ENCODE data around the gene CFAP74.
A peak's percentile ranks its signal among the peaks of the same experiment; 100 is the strongest.

CFAP74 gene

DNA sequence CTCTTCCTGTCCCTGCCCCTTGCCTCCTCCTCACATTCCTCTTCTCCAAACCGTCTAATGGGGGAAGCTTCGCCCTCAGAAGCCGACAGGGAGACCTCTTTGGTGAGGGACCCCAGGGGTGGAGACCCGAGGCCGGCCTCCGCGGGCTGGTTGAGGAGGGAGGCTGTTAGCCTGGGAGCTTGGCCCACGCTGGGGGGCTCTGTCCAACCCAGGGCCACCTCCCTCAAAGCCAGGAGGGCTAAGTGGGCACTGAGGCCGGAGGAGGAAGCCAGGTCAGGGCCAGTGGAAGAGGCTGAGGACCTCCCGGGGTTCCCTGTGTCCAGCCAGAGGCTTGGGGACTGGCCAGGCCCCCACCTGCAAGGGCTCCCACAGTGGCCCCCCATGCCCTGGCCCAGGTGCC lies 20.9 kb upstream of the CFAP74 start:
- Histone ChIP-seq H3K4me1 (ENCODE audit: insufficient read depth, low read length) (no peaks in the 10 kb centered on the region), H3K27me3 (ENCODE audit: insufficient read depth, low read length) (peaks cover 28% of the 10 kb centered on the region), H3K9me3 (ENCODE audit: insufficient read depth, low read depth, low read length) (no peaks in the 10 kb centered on the region), H3K36me3 (ENCODE audit: insufficient read depth, low read depth, low read length) (no peaks in the 10 kb centered on the region), H3K27ac (ENCODE audit: low read length) (no peak overlapping the region), H3K9ac (ENCODE audit: low read depth, low read length) (no peak overlapping the region), H3K4me3 (ENCODE audit: low read length) (no peak overlapping the region)

DNA sequence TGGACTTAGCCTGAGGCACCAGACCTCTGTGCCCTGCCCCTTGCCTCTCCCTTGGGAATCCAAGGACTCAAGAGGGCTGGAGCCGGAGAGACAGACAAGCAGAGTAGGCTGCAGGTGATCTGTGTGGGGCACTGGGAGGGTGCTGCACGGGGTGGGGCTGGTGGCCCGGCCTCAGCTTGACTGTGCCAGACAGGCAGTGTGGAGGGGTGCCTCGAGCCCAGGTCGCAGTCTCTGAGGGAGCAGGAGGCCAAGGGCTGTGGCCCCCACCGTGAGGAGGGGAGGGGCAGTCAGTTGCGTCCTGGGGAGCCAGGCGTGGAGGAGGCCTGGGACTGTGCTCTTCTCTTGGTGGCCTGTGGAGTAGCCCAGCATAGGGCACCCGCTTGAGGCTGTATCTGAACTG lies 19.6 kb upstream of the CFAP74 start:
- no peaks in the 10 kb centered on the region for H3K9me3 ChIP-seq (ENCODE audit: insufficient read depth, low read depth, low read length)
- H3K9ac ChIP-seq (ENCODE audit: low read depth, low read length), result no peak overlapping the region
- H3K36me3 ChIP-seq (ENCODE audit: insufficient read depth, low read depth, low read length), result no peaks in the 10 kb centered on the region
- no peaks in the 10 kb centered on the region for H3K4me1 ChIP-seq (ENCODE audit: insufficient read depth, low read length)
- no peak overlapping the region for H3K4me3 ChIP-seq (ENCODE audit: low read length)
- peaks cover 36% of the 10 kb centered on the region for H3K27me3 ChIP-seq (ENCODE audit: insufficient read depth, low read length)
- no peak overlapping the region for H3K27ac ChIP-seq (ENCODE audit: low read length)

DNA sequence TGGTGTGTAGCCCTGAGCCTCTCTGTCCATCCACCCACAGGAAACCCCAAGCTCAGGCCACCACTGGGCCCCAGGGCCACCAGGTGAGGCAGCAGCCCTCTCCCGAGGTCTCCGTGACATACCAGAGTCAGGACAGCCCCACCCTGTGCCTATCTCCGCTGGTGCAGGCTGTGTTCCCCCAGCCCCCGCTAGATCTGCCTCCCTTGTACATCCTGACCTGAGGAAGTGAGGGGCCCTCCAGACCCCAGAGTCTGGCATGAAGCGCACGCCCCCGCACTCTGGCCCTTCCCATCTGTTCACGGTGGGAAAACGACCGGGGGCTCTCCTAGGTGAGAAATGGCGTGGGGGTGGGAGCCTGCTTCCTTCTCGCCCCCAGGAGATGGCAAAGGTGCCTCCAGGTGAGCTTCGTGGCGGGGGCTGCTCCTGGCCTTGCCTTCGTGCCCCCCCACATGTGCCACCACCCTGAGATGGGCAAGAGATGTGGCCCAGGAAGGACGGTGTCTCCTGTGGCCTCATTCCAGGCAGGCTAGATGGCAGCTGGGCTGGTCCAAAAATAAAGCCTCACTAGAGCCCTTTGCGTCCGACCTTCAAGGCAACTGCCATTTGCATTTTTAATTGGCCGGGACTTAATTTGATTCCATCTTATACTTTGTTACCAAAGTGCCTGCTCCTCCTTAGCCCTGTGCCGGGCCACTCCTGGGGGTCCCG lies 18.6 kb upstream of the CFAP74 start:
- Histone ChIP-seq H3K9me3 (ENCODE audit: insufficient read depth, low read depth, low read length) (no peaks in the 10 kb centered on the region), H3K9ac (ENCODE audit: low read depth, low read length) (no peak overlapping the region), H3K4me1 (ENCODE audit: insufficient read depth, low read length) (no peaks in the 10 kb centered on the region), H3K27ac (ENCODE audit: low read length) (no peak overlapping the region), H3K4me3 (ENCODE audit: low read length) (no peak overlapping the region), H3K36me3 (ENCODE audit: insufficient read depth, low read depth, low read length) (no peaks in the 10 kb centered on the region), H3K27me3 (ENCODE audit: insufficient read depth, low read length) (peaks cover 46% of the 10 kb centered on the region)

DNA sequence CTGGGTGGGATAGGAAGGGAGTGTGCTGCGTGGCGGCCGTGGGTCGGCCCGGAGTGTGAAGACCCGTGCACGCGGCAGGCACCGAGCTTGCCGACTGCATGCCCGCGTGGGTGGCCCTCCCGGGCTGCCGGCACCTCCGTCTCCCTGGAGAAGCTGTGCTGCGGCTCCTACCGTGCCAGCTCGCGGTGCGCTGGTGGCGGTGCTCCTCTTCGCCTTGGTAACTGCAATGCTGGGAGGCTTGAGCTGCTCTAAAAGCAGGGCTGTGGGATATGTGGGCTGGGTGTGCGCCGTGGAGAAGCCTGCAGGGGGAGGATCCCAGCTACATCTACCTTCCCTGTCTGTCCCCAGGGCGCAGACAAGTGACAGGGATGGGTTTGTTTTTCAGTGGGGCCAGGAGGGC lies 18.0 kb upstream of the CFAP74 start:
- Histone ChIP-seq H3K4me1 (ENCODE audit: insufficient read depth, low read length) (no peaks in the 10 kb centered on the region), H3K9ac (ENCODE audit: low read depth, low read length) (no peak overlapping the region), H3K9me3 (ENCODE audit: insufficient read depth, low read depth, low read length) (no peaks in the 10 kb centered on the region), H3K4me3 (ENCODE audit: low read length) (no peak overlapping the region), H3K36me3 (ENCODE audit: insufficient read depth, low read depth, low read length) (no peaks in the 10 kb centered on the region), H3K27ac (ENCODE audit: low read length) (no peak overlapping the region), H3K27me3 (ENCODE audit: insufficient read depth, low read length) (peaks cover 51% of the 10 kb centered on the region)

DNA sequence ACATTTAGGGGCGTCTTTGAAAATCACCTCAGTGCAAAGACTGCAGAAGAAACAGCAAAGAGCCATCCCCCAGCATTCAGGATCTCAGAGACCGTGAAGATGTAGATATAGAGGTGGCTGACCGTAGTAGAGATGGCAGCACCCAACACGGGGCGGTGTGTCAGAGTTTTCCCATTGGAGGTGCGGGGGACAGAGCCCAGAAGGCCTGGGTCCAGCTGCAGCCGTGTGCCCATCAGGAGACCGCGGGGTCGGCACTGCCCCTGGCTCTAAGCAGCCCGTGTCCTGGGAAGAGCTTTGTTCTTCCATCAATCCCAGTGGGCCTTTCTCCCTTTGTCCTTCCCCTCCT lies 16.7 kb upstream of the CFAP74 start:
- H3K9ac ChIP-seq (ENCODE audit: low read depth, low read length), result no peak overlapping the region
- H3K4me1 ChIP-seq (ENCODE audit: insufficient read depth, low read length), result no peaks in the 10 kb centered on the region
- no peak overlapping the region for H3K27ac ChIP-seq (ENCODE audit: low read length)
- H3K27me3 ChIP-seq (ENCODE audit: insufficient read depth, low read length), result peaks cover 57% of the 10 kb centered on the region
- H3K9me3 ChIP-seq (ENCODE audit: insufficient read depth, low read depth, low read length), result no peaks in the 10 kb centered on the region
- no peak overlapping the region for H3K4me3 ChIP-seq (ENCODE audit: low read length)
- H3K36me3 ChIP-seq (ENCODE audit: insufficient read depth, low read depth, low read length), result no peaks in the 10 kb centered on the region

DNA sequence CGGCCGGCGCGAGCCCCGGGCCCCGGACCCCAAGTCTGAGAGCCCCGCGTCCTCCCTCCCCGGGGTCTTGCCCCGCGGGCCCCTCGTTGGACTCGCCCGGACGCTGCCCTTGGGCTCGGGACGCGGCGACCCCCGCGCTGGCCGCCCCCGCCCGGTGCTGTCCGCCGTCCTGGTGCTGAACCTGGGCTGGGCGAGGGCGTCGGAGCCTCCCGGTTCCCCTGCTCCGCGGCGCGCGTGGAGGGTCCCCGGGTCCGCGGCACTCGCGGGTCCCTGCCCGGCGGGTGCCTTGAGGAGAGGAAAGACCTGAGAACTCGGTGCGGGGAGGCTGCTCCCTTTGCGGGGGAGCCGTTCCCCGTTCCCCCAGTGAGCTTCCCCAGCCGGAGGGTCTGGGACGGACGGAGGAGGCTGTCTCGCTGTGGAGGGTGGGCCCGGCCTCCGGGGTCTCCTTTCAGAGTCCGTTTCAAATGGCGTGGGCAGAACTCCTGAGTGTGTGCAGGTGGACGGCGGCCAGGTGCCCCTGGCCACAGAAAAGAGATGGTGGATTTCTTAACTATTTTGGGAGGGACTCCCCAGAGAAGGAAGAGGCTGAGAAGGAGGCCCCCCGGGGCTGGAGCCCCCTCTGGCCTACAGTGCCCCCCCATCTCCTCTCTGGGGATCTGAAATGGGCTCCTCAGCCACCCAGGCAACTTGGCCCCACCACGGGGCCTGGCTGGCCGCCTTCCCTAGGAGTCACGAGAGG lies 16.2 kb upstream of the CFAP74 start:
- peaks cover 60% of the 10 kb centered on the region for H3K27me3 ChIP-seq (ENCODE audit: insufficient read depth, low read length)
- H3K9ac ChIP-seq (ENCODE audit: low read depth, low read length), result no peak overlapping the region
- H3K4me1 ChIP-seq (ENCODE audit: insufficient read depth, low read length), result no peaks in the 10 kb centered on the region; the same call in 1 of the 2 replicates
- no peak overlapping the region for H3K27ac ChIP-seq (ENCODE audit: low read length)
- no peaks in the 10 kb centered on the region for H3K9me3 ChIP-seq (ENCODE audit: insufficient read depth, low read depth, low read length)
- peak overlapping the region; percentile 29; the same call in 1 of the 2 replicates for H3K4me3 ChIP-seq (ENCODE audit: low read length)
- H3K36me3 ChIP-seq (ENCODE audit: insufficient read depth, low read depth, low read length), result no peaks in the 10 kb centered on the region

DNA sequence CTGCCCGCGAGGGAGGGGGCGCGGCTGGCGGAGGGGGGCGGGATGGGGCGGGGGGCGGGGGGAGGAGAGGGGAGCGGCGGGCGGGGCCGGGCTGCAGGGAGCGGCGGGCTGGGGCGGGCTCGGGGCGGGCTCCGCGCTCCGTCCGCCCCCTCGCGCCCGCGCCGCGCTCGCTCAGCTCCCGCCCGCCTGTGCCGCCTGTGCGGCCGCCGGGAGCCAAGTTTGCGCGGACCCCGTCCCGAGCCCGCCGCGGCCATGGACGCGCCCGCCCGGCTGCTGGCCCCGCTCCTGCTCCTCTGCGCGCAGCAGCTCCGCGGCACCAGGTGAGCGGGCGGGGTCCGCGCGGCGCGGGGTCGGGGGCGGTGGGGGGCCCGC lies 15.6 kb upstream of the CFAP74 start, which contains the start of gene GABRD:
Gene GABRD, plus strand, starts transcription at position 174 of the 372 bp plus-strand sequence. Its CDS starts 79 bp downstream, at position 253.
- Histone ChIP-seq H3K4me3 (ENCODE audit: low read length) (peak within 1 kb of the TSS; percentile 60; the same call in 1 of the 2 replicates), H3K36me3 (ENCODE audit: insufficient read depth, low read depth, low read length) (no peaks in the 10 kb centered on the region), H3K27ac (ENCODE audit: low read length) (no peak within 1 kb of the TSS), H3K27me3 (ENCODE audit: insufficient read depth, low read length) (peaks cover 60% of the 10 kb centered on the region), H3K9me3 (ENCODE audit: insufficient read depth, low read depth, low read length) (no peaks in the 10 kb centered on the region), H3K9ac (ENCODE audit: low read depth, low read length) (no peak within 1 kb of the TSS), H3K4me1 (ENCODE audit: insufficient read depth, low read length) (no peaks in the 10 kb centered on the region; the same call in 1 of the 2 replicates)

DNA sequence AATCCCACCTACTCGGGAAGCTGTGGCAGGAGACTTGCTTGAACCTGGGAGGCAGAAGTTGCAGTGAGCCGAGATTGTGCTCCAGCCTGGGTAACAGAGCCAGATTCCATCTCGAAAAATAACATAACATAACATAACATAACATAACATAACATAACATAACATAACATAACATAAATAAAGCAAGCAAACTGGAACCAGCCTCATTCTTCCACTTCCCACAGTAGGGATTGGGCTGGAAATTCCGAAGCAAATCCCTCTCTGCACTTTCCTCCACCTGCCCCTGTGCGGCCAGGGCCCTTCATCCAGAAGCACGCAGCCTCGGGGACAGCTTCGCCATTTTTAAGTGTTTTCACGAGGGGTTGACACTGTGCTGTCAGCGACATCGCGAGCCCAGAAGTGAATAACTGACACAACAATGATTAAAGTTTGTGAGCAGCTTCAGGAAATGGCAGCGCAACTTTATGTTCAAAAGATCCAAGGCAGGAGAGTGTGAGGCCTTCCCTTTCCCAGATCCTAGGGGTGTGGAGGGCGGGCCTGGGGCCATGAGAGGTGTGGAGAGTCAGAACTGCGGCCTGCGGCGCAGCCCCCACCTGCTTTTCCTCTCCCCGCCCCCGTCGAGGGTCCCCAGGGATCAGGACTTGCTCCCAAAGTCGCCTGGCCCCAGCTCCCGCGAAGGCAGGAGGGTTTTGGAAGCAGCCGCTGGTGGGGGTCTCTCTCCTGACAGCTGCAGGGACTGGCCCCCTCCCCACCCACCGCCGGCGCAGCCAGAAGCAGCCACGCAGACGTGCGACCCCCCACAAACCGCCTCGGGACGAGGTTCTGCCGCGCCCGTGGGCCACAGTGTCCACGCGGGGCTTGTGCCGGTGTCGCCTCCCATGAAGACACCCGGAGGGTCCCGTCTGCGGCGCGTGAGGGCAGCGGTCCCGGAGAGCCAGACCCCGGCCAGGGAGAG lies 14.9 kb upstream of the CFAP74 start:
- no peaks in the 10 kb centered on the region; the same call in 1 of the 2 replicates for H3K4me1 ChIP-seq (ENCODE audit: insufficient read depth, low read length)
- no peak overlapping the region for H3K27ac ChIP-seq (ENCODE audit: low read length)
- H3K9me3 ChIP-seq (ENCODE audit: insufficient read depth, low read depth, low read length), result no peaks in the 10 kb centered on the region
- no peaks in the 10 kb centered on the region for H3K36me3 ChIP-seq (ENCODE audit: insufficient read depth, low read depth, low read length)
- H3K4me3 ChIP-seq (ENCODE audit: low read length), result peak overlapping the region; percentile 60; the same call in 1 of the 2 replicates
- no peak overlapping the region for H3K9ac ChIP-seq (ENCODE audit: low read depth, low read length)
- H3K27me3 ChIP-seq (ENCODE audit: insufficient read depth, low read length), result peaks cover 60% of the 10 kb centered on the region

DNA sequence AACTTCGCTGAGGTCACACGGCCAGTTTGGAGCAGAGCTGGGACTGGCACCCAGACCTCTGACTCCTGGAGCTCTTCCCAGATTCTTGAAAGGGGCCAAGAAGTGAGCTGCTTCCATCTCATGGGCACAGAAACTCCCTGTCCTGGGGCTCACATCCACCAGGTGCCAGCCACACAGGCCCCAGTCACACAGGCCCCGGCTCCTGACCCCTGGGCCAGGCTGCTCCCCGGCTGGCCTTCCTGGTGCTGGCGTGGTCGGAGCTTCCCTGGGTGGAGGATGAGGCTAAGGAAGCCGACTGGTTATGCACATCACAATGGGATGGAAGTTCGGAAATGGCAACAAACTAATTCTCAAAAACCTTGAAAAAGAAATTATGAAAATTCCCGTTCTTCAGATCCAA lies 12.5 kb upstream of the CFAP74 start:
- H3K9ac ChIP-seq (ENCODE audit: low read depth, low read length), result no peak overlapping the region
- no peaks in the 10 kb centered on the region for H3K36me3 ChIP-seq (ENCODE audit: insufficient read depth, low read depth, low read length)
- H3K9me3 ChIP-seq (ENCODE audit: insufficient read depth, low read depth, low read length), result no peaks in the 10 kb centered on the region
- no peak overlapping the region for H3K27ac ChIP-seq (ENCODE audit: low read length)
- no peaks in the 10 kb centered on the region; the same call in 1 of the 2 replicates for H3K4me1 ChIP-seq (ENCODE audit: insufficient read depth, low read length)
- H3K4me3 ChIP-seq (ENCODE audit: low read length), result no peak overlapping the region
- peaks cover 48% of the 10 kb centered on the region for H3K27me3 ChIP-seq (ENCODE audit: insufficient read depth, low read length)

DNA sequence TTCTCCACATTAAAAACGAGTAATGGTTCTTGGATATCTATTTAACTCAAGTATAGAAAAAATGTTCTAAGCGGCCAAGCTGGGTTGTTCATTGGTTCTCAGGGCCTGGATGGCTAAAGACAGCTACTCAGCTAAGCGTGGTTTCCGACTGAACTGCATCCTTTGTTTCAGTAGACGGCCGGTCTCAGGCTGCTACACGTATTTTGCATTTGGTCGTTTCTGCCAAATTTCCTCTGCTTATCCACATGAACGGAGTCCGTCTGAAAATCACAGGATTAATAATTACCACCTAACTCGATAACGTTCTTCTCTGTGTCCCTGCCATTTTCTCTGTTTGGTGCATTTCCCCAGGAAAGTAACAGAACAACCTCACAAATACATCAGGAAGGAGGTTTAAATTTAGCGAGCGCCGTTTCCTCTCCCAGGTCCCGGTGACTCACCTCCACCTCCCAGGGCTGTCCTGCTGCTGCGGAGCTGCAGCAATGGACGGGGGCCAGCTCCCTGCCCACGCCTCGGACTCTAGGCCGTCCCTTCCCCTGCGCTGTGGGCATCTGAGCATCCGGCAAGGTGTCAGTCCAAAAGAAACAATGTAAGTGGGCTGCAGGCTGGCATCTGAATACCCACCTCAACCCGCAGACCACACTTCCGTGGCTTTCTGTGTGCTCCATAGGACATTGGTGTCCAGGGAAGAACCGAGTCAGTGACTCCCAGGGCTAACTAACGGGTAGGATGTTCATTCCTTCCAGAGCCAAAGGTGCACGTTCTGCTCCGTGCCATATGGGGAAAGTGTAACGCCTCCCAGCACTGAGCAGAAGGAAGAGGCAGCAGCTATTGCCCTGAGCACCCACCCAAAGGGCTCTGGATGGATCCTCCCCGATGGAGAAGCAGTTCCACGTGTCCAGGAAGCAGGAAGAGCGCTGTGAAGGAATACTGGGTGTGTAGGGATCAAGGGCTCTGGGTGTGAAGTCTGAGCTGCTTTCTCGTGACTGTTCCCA lies 11.5 kb upstream of the CFAP74 start:
- H3K27me3 ChIP-seq (ENCODE audit: insufficient read depth, low read length), result peaks cover 37% of the 10 kb centered on the region
- H3K9me3 ChIP-seq (ENCODE audit: insufficient read depth, low read depth, low read length), result no peaks in the 10 kb centered on the region
- H3K4me3 ChIP-seq (ENCODE audit: low read length), result no peak overlapping the region
- no peaks in the 10 kb centered on the region; the same call in 1 of the 2 replicates for H3K4me1 ChIP-seq (ENCODE audit: insufficient read depth, low read length)
- no peak overlapping the region for H3K27ac ChIP-seq (ENCODE audit: low read length)
- H3K36me3 ChIP-seq (ENCODE audit: insufficient read depth, low read depth, low read length), result no peaks in the 10 kb centered on the region
- no peak overlapping the region for H3K9ac ChIP-seq (ENCODE audit: low read depth, low read length)
